Endodermal cell (in vitro differentiated cells): ENCODE data around the gene SCAF4. TPM values are rescaled to one million over a fixed set of nuclear protein-coding genes. Genes with fewer than 3 reads are reported as not detected.

Source experiments
- DNase-seq: peaks from one replicate; pipeline ENCODE4 v3.0.0-alpha.2; 2017
- H3K27ac ChIP-seq: 2 replicates; pipeline ENCODE4 v1.5.1; 2013; ENCODE audit warnings: mild to moderate bottlenecking, low read depth, low read length, moderate library complexity
- H3K27me3 ChIP-seq: 2 replicates; pipeline ENCODE4 v1.6.1; 2013; ENCODE audit warnings: mild to moderate bottlenecking, low read length, moderate library complexity; ENCODE audit not compliant: insufficient read depth, control insufficient read depth, poor library complexity, severe bottlenecking
- H3K36me3 ChIP-seq: 2 replicates; pipeline ENCODE4 v1.7.0; 2013; ENCODE audit warnings: mild to moderate bottlenecking, low read length, moderate library complexity; ENCODE audit not compliant: control insufficient read depth, insufficient read depth
- H3K4me1 ChIP-seq: one replicate; pipeline ENCODE4 v1.7.0; 2013; ENCODE audit warnings: low read length; ENCODE audit not compliant: control insufficient read depth, insufficient read depth
- H3K4me3 ChIP-seq: 2 replicates; pipeline ENCODE4 v1.5.1; 2013; ENCODE audit warnings: mild to moderate bottlenecking, low read length, moderate library complexity
- H3K9ac ChIP-seq: 2 replicates; pipeline ENCODE4 v1.6.1; 2013; ENCODE audit warnings: mild to moderate bottlenecking, low read length, moderate library complexity; ENCODE audit not compliant: poor library complexity, severe bottlenecking; ENCODE audit errors: extremely low read depth
- H3K9me3 ChIP-seq: 2 replicates; pipeline ENCODE4 v1.6.1; 2013; ENCODE audit warnings: mild to moderate bottlenecking, low read length, moderate library complexity; ENCODE audit not compliant: control insufficient read depth
- H3K27ac Mint-ChIP-seq: 2 replicates; pipeline ENCODE4 v1.8.0; 2020; ENCODE audit warnings: mixed read lengths
- H3K27me3 Mint-ChIP-seq: 2 replicates; pipeline ENCODE4 v1.8.0; 2021; ENCODE audit warnings: mild to moderate bottlenecking, mixed read lengths; ENCODE audit not compliant: insufficient read depth
- H3K36me3 Mint-ChIP-seq: 2 replicates; pipeline ENCODE4 v1.8.0; 2020; ENCODE audit warnings: low read depth, mixed read lengths
- H3K4me1 Mint-ChIP-seq: 2 replicates; pipeline ENCODE4 v1.8.0; 2020; ENCODE audit warnings: mixed read lengths
- H3K4me3 Mint-ChIP-seq: 2 replicates; pipeline ENCODE4 v1.8.0; 2020; ENCODE audit warnings: mild to moderate bottlenecking, moderate library complexity, mixed read lengths
- H3K9me3 Mint-ChIP-seq: 2 replicates; pipeline ENCODE4 v1.8.0; 2020; ENCODE audit warnings: mild to moderate bottlenecking, mixed read lengths
- CTCF ChIP-seq: fragments of 200-600 bp; sonication (generic); conservative IDR thresholded peaks from 2 replicates; pipeline ENCODE4 v1.5.0; 2021; ENCODE audit warnings: antibody characterized with exemption, mild to moderate bottlenecking
- WGBS, 2 experiments: methylation state at CpG; one replicate each; pipeline versions ENCODE4 v1.1.5 to v1.1.7; 2013; ENCODE audit warnings: missing lambda C conversion rate in 2 of 2, mixed read lengths in 1 of 2; ENCODE audit not compliant: insufficient coverage in 1 of 2, insufficient read length in 1 of 2; 5-methylcytosine and 5-hydroxymethylcytosine counted together
- total RNA-seq, 2 donors: library from RNA; stranded (reverse); fragmentation: NEBNext Ultra II Directional in 1 of 2; extraction: Animal tissue kit (Norgen Biotek cat#: 25700) in 1 of 2; gene quantifications; 2 replicates in 1 of 2; 3 replicates in 1 of 2; pipeline ENCODE4 v1.2.1, GENCODE V29; 2021

Gene SCAF4
- total RNA-seq, 2 donors from 2014 or later, result 61.3 to 67.8 TPM

GRCh38 chr21:31623664-31624063, 108.3 kb downstream of the SCAF4 start:
- TF ChIP-seq CTCF, result peak; percentile 70
- peaks cover 4% of the 10 kb centered on the region for H3K4me1 Mint-ChIP-seq
- H3K4me3 Mint-ChIP-seq, result no peak overlapping the region
- H3K27me3 ChIP-seq, result no peaks in the 10 kb centered on the region
- 50 to 74% methylated on average over 1 to 6 of the region's 6 CpGs for WGBS, 2 experiments
- no peak for DNase-seq
- H3K27ac Mint-ChIP-seq, result no peak overlapping the region
- no peaks in the 10 kb centered on the region for H3K4me1 ChIP-seq
- H3K36me3 ChIP-seq, result no peaks in the 10 kb centered on the region
- no peak overlapping the region for H3K4me3 ChIP-seq
- H3K9me3 Mint-ChIP-seq, result peaks cover 4% of the 10 kb centered on the region
- no peaks in the 10 kb centered on the region for H3K9me3 ChIP-seq
- H3K27me3 Mint-ChIP-seq, result no peaks in the 10 kb centered on the region
- no peaks in the 10 kb centered on the region for H3K36me3 Mint-ChIP-seq
- H3K27ac ChIP-seq, result no peak overlapping the region
- H3K9ac ChIP-seq, result no peak overlapping the region

GRCh38 chr21:31622397-31622796, 109.5 kb downstream of the SCAF4 start:
- Mint-ChIP-seq H3K27ac (no peak overlapping the region), H3K36me3 (no peaks in the 10 kb centered on the region), H3K4me1 (peaks cover 4% of the 10 kb centered on the region), H3K4me3 (no peak overlapping the region), H3K9me3 (peaks cover 4% of the 10 kb centered on the region), H3K27me3 (no peaks in the 10 kb centered on the region)
- Histone ChIP-seq H3K27me3 (no peaks in the 10 kb centered on the region), H3K27ac (no peak overlapping the region), H3K36me3 (no peaks in the 10 kb centered on the region), H3K4me3 (no peak overlapping the region), H3K9me3 (no peaks in the 10 kb centered on the region), H3K9ac (no peak overlapping the region), H3K4me1 (no peaks in the 10 kb centered on the region)
- TF ChIP-seq CTCF, result no peak
- WGBS, 2 experiments, result 97% methylated on average over 3 of the region's 3 CpGs; no CpG with 5 or more reads in 1 of the 2 experiments
- DNase-seq, result no peak

Other genes with a start within 250 kb of the SCAF4 start
- gene SOD1, start 72.4 kb downstream of the SCAF4 start, total RNA-seq, result 100 to 1,000 TPM; 185 to 234 TPM
- 1 to 10 TPM; 5.8 to 8.4 TPM for gene HUNK, start 140.9 kb upstream of the SCAF4 start, total RNA-seq